Osteocyte (in vitro differentiated cells): Measurements from ENCODE around the gene FGD5. TPM values are rescaled to one million over a fixed set of nuclear protein-coding genes. Genes with fewer than 3 reads are reported as not detected.

Experiments used
- DNase-seq: peaks from one replicate; pipeline ENCODE4 v3.0.0; 2021; ENCODE audit warnings: mixed read lengths; ENCODE audit not compliant: unreplicated experiment; ENCODE audit errors: extremely low spot score
- H3K27ac Mint-ChIP-seq: one replicate; pipeline ENCODE4 v1.8.0; 2021; ENCODE audit warnings: mild to moderate bottlenecking, mixed read lengths; ENCODE audit not compliant: unreplicated experiment
- H3K27me3 Mint-ChIP-seq: one replicate; pipeline ENCODE4 v1.8.0; 2021; ENCODE audit warnings: mixed read lengths; ENCODE audit not compliant: unreplicated experiment
- H3K36me3 Mint-ChIP-seq: one replicate; pipeline ENCODE4 v1.8.0; 2021; ENCODE audit warnings: mixed read lengths; ENCODE audit not compliant: unreplicated experiment
- H3K4me1 Mint-ChIP-seq: one replicate; pipeline ENCODE4 v1.8.0; 2021; ENCODE audit warnings: mixed read lengths; ENCODE audit not compliant: unreplicated experiment
- H3K4me3 Mint-ChIP-seq: one replicate; pipeline ENCODE4 v1.8.0; 2021; ENCODE audit warnings: mild to moderate bottlenecking, moderate library complexity, mixed read lengths; ENCODE audit not compliant: unreplicated experiment
- H3K9me3 Mint-ChIP-seq: one replicate; pipeline ENCODE4 v1.8.0; 2021; ENCODE audit warnings: mixed read lengths; ENCODE audit not compliant: unreplicated experiment
- CTCF ChIP-seq: fragments of 200-600 bp; sonication (generic); IDR thresholded peaks from 2 replicates; pipeline ENCODE4 v1.5.0; 2021; ENCODE audit warnings: antibody characterized with exemption, mild to moderate bottlenecking, moderate library complexity
- total RNA-seq: library from RNA; stranded (reverse); gene quantifications from 2 replicates; pipeline ENCODE4 v1.2.1, GENCODE V29; 2021

FGD5 gene
- total RNA-seq, 1 donor from 2014 or later = not detected

- peaks cover 68% of the 10 kb centered on the region for H3K27me3 Mint-ChIP-seq
- no peak overlapping the region for H3K27ac Mint-ChIP-seq
- TF ChIP-seq CTCF = no peak
- DNase-seq = no peak
- H3K4me3 Mint-ChIP-seq = no peak overlapping the region
- H3K4me1 Mint-ChIP-seq = peaks cover 3% of the 10 kb centered on the region
- no peaks in the 10 kb centered on the region for H3K36me3 Mint-ChIP-seq
- H3K9me3 Mint-ChIP-seq = no peaks in the 10 kb centered on the region
These were observed 7.1 kb upstream of the FGD5 start for GRCh38 chr3:14811684-14812083.

GRCh38 chr3:14812196-14812790 lies 6.5 kb upstream of the FGD5 start:
- no peak for DNase-seq
- peaks cover 63% of the 10 kb centered on the region for H3K27me3 Mint-ChIP-seq
- H3K9me3 Mint-ChIP-seq = no peaks in the 10 kb centered on the region
- no peak overlapping the region for H3K4me3 Mint-ChIP-seq
- no peak for TF ChIP-seq CTCF
- peaks cover 3% of the 10 kb centered on the region for H3K4me1 Mint-ChIP-seq
- H3K36me3 Mint-ChIP-seq = no peaks in the 10 kb centered on the region
- H3K27ac Mint-ChIP-seq = no peak overlapping the region

GRCh38 chr3:14814411-14814871 lies 4.3 kb upstream of the FGD5 start:
- no peak for DNase-seq
- no peaks in the 10 kb centered on the region for H3K36me3 Mint-ChIP-seq
- H3K27me3 Mint-ChIP-seq = peaks cover 46% of the 10 kb centered on the region
- H3K9me3 Mint-ChIP-seq = no peaks in the 10 kb centered on the region
- no peak overlapping the region for H3K4me3 Mint-ChIP-seq
- TF ChIP-seq CTCF = no peak
- peaks cover 3% of the 10 kb centered on the region for H3K4me1 Mint-ChIP-seq
- no peak overlapping the region for H3K27ac Mint-ChIP-seq

GRCh38 chr3:14816359-14816758 lies 2.4 kb upstream of the FGD5 start:
- Mint-ChIP-seq H3K27me3 (peaks cover 33% of the 10 kb centered on the region), H3K4me1 (no peaks in the 10 kb centered on the region), H3K9me3 (no peaks in the 10 kb centered on the region), H3K4me3 (no peak overlapping the region), H3K36me3 (no peaks in the 10 kb centered on the region), H3K27ac (no peak overlapping the region)
- TF ChIP-seq CTCF = no peak
- DNase-seq = no peak

GRCh38 chr3:14819671-14820070 lies 909 bp downstream of the FGD5 start:
- Mint-ChIP-seq H3K9me3 (no peaks in the 10 kb centered on the region), H3K27ac (no peak overlapping the region), H3K4me1 (no peaks in the 10 kb centered on the region), H3K27me3 (peaks cover 26% of the 10 kb centered on the region), H3K36me3 (no peaks in the 10 kb centered on the region), H3K4me3 (no peak overlapping the region)
- TF ChIP-seq CTCF = no peak
- no peak for DNase-seq
